K562 (cell line): ENCODE results near the gene CREB3L2. TPM values are rescaled to one million over a fixed set of nuclear protein-coding genes. Genes with fewer than 3 reads are reported as not detected.

ENCODE experiments used
- BCL6 ChIP-seq: fragments of 250-450 bp; sonication (Bioruptor Pico); IDR thresholded peaks from 2 replicates; pipeline ENCODE4 v1.4.0; 2020
- CBFB ChIP-seq: sonication (generic); formaldehyde crosslinking; IDR thresholded peaks from 2 replicates; pipeline ENCODE4 v1.4.0; 2020; ENCODE audit warnings: mild to moderate bottlenecking, missing genetic modification reagents
- CHCHD3 ChIP-seq: fragments of 250-450 bp; sonication (Bioruptor Pico); IDR thresholded peaks from 2 replicates; pipeline ENCODE4 v2.1.2; 2022; ENCODE audit warnings: mild to moderate bottlenecking
- DACH1 ChIP-seq: fragments of 450-650 bp; IDR thresholded peaks from 2 replicates; pipeline ENCODE4 v1.6.1; 2018; ENCODE audit not compliant: partially characterized antibody
- EZH2 ChIP-seq: IDR thresholded peaks from 2 replicates; pipeline ENCODE4 v1.6.1; 2012; ENCODE audit warnings: low read depth, mild to moderate bottlenecking, inconsistent platforms, low read length, borderline replicate concordance
- GTF2A2 ChIP-seq: IDR thresholded peaks from 2 replicates; pipeline ENCODE4 v1.6.1; 2016; ENCODE audit warnings: mild to moderate bottlenecking, missing genetic modification characterization, missing compliant biosample characterization
- HDAC8 ChIP-seq: fragments of 450-650 bp; IDR thresholded peaks from 2 replicates; pipeline ENCODE4 v1.6.1; 2016; ENCODE audit warnings: mild to moderate bottlenecking, missing genetic modification characterization, moderate library complexity, missing compliant biosample characterization
- HNRNPK ChIP-seq: fragments of 200-400 bp; formaldehyde crosslinking; IDR thresholded peaks from one replicate; pipeline ENCODE4 v1.6.1; 2018; ENCODE audit warnings: mild to moderate bottlenecking, low read depth, low read length; ENCODE audit not compliant: poor library complexity, severe bottlenecking
- KAT2B ChIP-seq: IDR thresholded peaks from one replicate; pipeline ENCODE4 v1.6.1; 2012; ENCODE audit warnings: low read depth, mild to moderate bottlenecking, control low read depth, inconsistent platforms, low read length, moderate library complexity
- KAT7 ChIP-seq: sonication (generic); formaldehyde crosslinking; IDR thresholded peaks from 2 replicates; pipeline ENCODE4 v1.8.0; 2022; ENCODE audit warnings: missing genetic modification reagents, mild to moderate bottlenecking, borderline replicate concordance
- MED1 ChIP-seq: sonication (generic); formaldehyde crosslinking; IDR thresholded peaks from 2 replicates; pipeline ENCODE4 v1.8.1; 2023; ENCODE audit warnings: missing genetic modification reagents, borderline replicate concordance
- NFXL1 ChIP-seq: fragments of 450-650 bp; formaldehyde crosslinking; IDR thresholded peaks from 2 replicates; pipeline ENCODE4 v1.4.0; 2021; ENCODE audit warnings: mild to moderate bottlenecking
- RFX1 ChIP-seq: fragments of 450-650 bp; IDR thresholded peaks from 2 replicates; pipeline ENCODE4 v1.6.1; 2016; ENCODE audit warnings: mild to moderate bottlenecking, moderate library complexity
- SMAD4 ChIP-seq: fragments of 250-450 bp; sonication (Bioruptor Pico); conservative IDR thresholded peaks from 2 replicates; pipeline ENCODE4 v1.8.0; 2021; ENCODE audit warnings: inconsistent platforms, mild to moderate bottlenecking, moderate library complexity
- SREBF2 ChIP-seq: sonication (generic); formaldehyde crosslinking; IDR thresholded peaks from 2 replicates; pipeline ENCODE4 v1.4.0; 2020; ENCODE audit warnings: mild to moderate bottlenecking, missing genetic modification reagents
- SRSF3 ChIP-seq: fragments of 200-400 bp; formaldehyde crosslinking; IDR thresholded peaks from 2 replicates; pipeline ENCODE4 v1.6.1; 2016; ENCODE audit warnings: mild to moderate bottlenecking, low read length, moderate library complexity; ENCODE audit not compliant: insufficient read depth
- TBL1XR1 ChIP-seq, 2 experiments: IDR thresholded peaks; 2 replicates each; pipeline ENCODE4 v1.6.1; 2012; ENCODE audit warnings: improper control_type of control experiment in 2 of 2, low read length in 2 of 2, mild to moderate bottlenecking in 1 of 2
- TEAD1 ChIP-seq, 2 experiments: fragments of 450-650 bp in 1 of 2; sonication (generic) in 1 of 2; formaldehyde crosslinking; IDR thresholded peaks; 2 replicates each; pipeline versions ENCODE4 v1.4.0 to v1.8.0; 2020 to 2022; ENCODE audit warnings: mild to moderate bottlenecking in 2 of 2, missing genetic modification reagents in 1 of 2
- ZBTB11 ChIP-seq, 3 experiments: fragments of 200-800 bp in 1 of 3; fragments of 250-450 bp in 1 of 3; fragments of 450-650 bp in 1 of 3; sonication (Bioruptor Pico) in 1 of 3; sonication (Bioruptor generic) in 1 of 3; formaldehyde crosslinking in 1 of 3; IDR thresholded peaks; 2 replicates each; pipeline versions ENCODE4 v1.6.1 to v1.8.0; 2016 to 2022; ENCODE audit warnings: mild to moderate bottlenecking in 2 of 3, missing genetic modification characterization in 2 of 3, missing compliant biosample characterization in 1 of 3, moderate library complexity in 1 of 3
- ZFP36 ChIP-seq: fragments of 150-350 bp; IDR thresholded peaks from 2 replicates; pipeline ENCODE4 v1.6.1; 2018; ENCODE audit warnings: low read length, low read depth; ENCODE audit not compliant: partially characterized antibody
- ZKSCAN1 ChIP-seq: fragments of 150-350 bp; IDR thresholded peaks from 2 replicates; pipeline ENCODE4 v1.6.1; 2016; ENCODE audit warnings: low read depth, low read length
- ZNF175 ChIP-seq: fragments of 200-800 bp; sonication (Bioruptor generic); IDR thresholded peaks from 2 replicates; pipeline ENCODE4 v1.6.1; 2016; ENCODE audit warnings: low read depth, mild to moderate bottlenecking, missing genetic modification characterization, missing compliant biosample characterization
- ZNF3 ChIP-seq: fragments of 250-450 bp; sonication (Bioruptor Pico); IDR thresholded peaks from 2 replicates; pipeline ENCODE4 v1.5.0; 2021; ENCODE audit warnings: mild to moderate bottlenecking, moderate library complexity
- ZNF445 ChIP-seq: fragments of 250-450 bp; sonication (Bioruptor Pico); IDR thresholded peaks from 2 replicates; pipeline ENCODE4 v1.4.0; 2020; ENCODE audit warnings: low read depth, mild to moderate bottlenecking, moderate library complexity
- ZNF644 ChIP-seq: fragments of 200-800 bp; sonication (Bioruptor generic); IDR thresholded peaks from 2 replicates; pipeline ENCODE4 v1.6.1; 2016; ENCODE audit warnings: low read depth, missing genetic modification characterization, missing compliant biosample characterization
- ZNF695 ChIP-seq: fragments of 450-650 bp; formaldehyde crosslinking; IDR thresholded peaks from 2 replicates; pipeline ENCODE4 v1.4.0; 2020; ENCODE audit warnings: mild to moderate bottlenecking, moderate library complexity
- ZNF717 ChIP-seq: fragments of 250-450 bp; sonication (Bioruptor Pico); IDR thresholded peaks from 2 replicates; pipeline ENCODE4 v1.5.0; 2021
- ZNF79 ChIP-seq: fragments of 250-450 bp; sonication (Bioruptor Pico); IDR thresholded peaks from 2 replicates; pipeline ENCODE4 v1.4.0; 2020; ENCODE audit warnings: low read depth, mild to moderate bottlenecking, moderate library complexity
- polyA plus RNA-seq, 8 experiments: library from polyadenylated mRNA; depleted of rRNA in 4 of 8; stranded (reverse) in 5 of 8; unstranded in 3 of 8; fragments of >200 nt; fragmentation: Nextera tagmentation in 2 of 8; fragmentation: Illumina TruSeq in 1 of 8; extraction: Ambion mirVana in 2 of 8; extraction: Trizol in 1 of 8; gene quantifications; 2 replicates each; pipeline versions ENCODE4 v1.2.1 to v1.2.3, GENCODE V29; 2011 to 2014; ENCODE audit warnings: inconsistent platforms in 1 of 8, missing spikeins in 1 of 8
- total RNA-seq, 7 experiments: library from RNA; depleted of rRNA in 6 of 7; stranded (reverse); fragments of >200 nt in 6 of 7; fragmentation: Illumina TruSeq in 2 of 7; extraction: Trizol in 2 of 7; gene quantifications; 2 replicates each; pipeline versions ENCODE4 v1.2.1 to v1.2.3, GENCODE V29; 2011 to 2021; ENCODE audit warnings: low replicate concordance in 1 of 7

The CREB3L2 gene
- total and polyA plus RNA-seq, 9 of the 15 experiments (the other 6 are each of a cell fraction or from before 2014, with no cell fraction given), result 7.1 to 45.6 (median 15.8) TPM

DNA sequence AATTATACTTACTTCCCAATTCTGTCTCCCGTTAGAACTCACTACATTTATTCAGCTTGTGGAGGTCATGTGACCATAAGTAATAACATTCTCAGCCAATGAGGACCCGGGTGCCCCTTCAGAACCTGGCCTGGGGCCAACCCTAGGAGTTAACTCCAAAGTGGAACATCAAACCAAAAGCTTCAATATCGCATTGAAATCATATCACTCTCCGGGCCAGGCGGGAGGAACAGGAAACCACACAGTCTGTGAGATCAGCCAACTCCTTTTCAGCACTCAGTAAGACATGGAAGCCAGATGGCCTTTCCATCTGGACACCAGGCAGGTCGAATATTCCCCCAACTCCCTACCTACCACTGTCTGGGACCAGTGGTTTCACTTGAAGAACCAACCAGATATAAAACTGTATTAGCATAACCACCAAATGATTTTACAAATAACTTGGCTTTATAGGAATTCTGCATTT lies 5.5 kb downstream of the CREB3L2 start (continued):
- no peak for TF ChIP-seq DACH1
- no peak for TF ChIP-seq TBL1XR1 (IDR thresholded peaks at IDR 0.05; ENCODE audit: low read length in 2 of 2)
- TF ChIP-seq ZNF717, result no peak
- TF ChIP-seq MED1, result no peak
- no peak for TF ChIP-seq ZNF3 (CRISPR knock-in tag)
- TF ChIP-seq ZFP36, result no peak
- TF ChIP-seq ZNF445 (CRISPR knock-in tag), result no peak
- no peak for TF ChIP-seq BCL6
- no peak for TF ChIP-seq ZNF79 (CRISPR knock-in tag)
- no peak for TF ChIP-seq SRSF3
- no peak for TF ChIP-seq CHCHD3 (CRISPR knock-in tag)
- no peak for TF ChIP-seq NFXL1 (CRISPR knock-in tag)
- no peak for TF ChIP-seq CBFB (CRISPR knock-in tag)
- no peak for TF ChIP-seq HNRNPK
- TF ChIP-seq EZH2, result no peak
- TF ChIP-seq ZKSCAN1, result no peak
- peak; percentile 82 for TF ChIP-seq SMAD4 (CRISPR knock-in tag)
- no peak for TF ChIP-seq RFX1
- TF ChIP-seq ZNF175 (CRISPR knock-in tag), result no peak
- TF ChIP-seq KAT7 (CRISPR knock-in tag), result no peak
- no peak; a peak in 1 of 6 replicates for TF ChIP-seq ZBTB11 (CRISPR knock-in tag; IDR thresholded peaks at IDR 0.05)
- TF ChIP-seq HDAC8, result no peak
- TF ChIP-seq GTF2A2 (tag), result no peak; the same call in 1 of the 2 replicates
- TF ChIP-seq ZNF644 (tag), result no peak
- TF ChIP-seq SREBF2 (CRISPR knock-in tag), result no peak
- no peak for TF ChIP-seq KAT2B
- TF ChIP-seq ZNF695 (CRISPR knock-in tag), result no peak
- 0 out of 4 replicates have a peak, but pooled peaks of 1 of the 2 experiments have one; percentile 11 for TF ChIP-seq TEAD1 (CRISPR knock-in tag; IDR thresholded peaks at IDR 0.05)
